ENCODE results near the gene FHOD1.

FHOD1 gene

DNA sequence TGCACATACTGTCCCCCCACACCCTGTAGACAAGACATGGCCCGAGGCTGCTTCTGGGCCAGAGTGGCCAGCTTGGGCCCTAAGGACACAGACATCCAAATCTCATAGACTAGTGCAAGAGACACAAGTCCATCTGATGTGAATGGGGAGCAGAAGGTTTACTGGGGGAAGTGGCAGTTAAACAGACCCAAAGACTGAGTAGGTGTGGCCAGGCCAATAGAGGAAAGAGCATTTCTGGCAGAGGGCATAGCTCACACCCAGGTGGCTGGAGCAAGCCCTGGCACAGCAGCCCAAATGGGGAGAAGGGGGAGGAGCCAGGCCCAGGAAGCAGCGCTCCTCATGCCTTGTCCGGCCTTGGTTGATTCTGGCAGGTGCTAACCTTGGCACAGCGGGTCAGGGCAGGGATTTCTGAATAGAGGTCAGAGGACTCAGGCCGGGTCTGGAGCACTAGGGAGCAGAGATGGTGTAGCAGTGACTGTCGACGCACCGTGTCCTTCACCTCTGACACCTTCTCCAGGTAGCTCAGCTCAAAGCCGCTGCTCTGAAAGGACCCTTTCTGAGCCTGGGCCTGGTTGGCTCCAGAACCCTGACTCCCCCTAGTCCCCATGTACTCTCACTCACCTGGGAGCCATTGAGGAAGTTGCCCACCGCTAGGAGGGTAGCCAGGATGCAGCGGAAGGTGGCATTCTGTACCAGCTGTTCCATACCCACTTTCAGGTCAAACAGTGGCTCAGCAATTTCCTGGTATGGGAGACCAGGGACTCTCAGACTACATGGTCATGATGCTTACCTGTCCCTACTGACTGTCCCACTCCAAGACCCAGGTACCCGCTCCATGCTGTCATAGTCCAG lies 16.2 kb downstream of the FHOD1 start:
- Histone ChIP-seq H3K36me3 (ENCODE audit: low read depth) (peaks cover 81% of the 10 kb centered on the region), H3K27me3 (ENCODE audit: insufficient read depth, poor library complexity, severe bottlenecking) (no peaks in the 10 kb centered on the region), H3K4me1 (ENCODE audit: insufficient read depth, poor library complexity, severe bottlenecking) (peaks cover 6% of the 10 kb centered on the region), H3K27ac (ENCODE audit: poor library complexity, severe bottlenecking) (no peak overlapping the region), H3K9me3 (ENCODE audit: severe bottlenecking) (no peaks in the 10 kb centered on the region), H3K4me3 (ENCODE audit: severe bottlenecking) (no peak overlapping the region)
- ATAC-seq (ENCODE audit: low read depth) (no peak), DNase-seq (ENCODE audit: low spot score) (peak; percentile 58)
- TF ChIP-seq, protein P1, sequence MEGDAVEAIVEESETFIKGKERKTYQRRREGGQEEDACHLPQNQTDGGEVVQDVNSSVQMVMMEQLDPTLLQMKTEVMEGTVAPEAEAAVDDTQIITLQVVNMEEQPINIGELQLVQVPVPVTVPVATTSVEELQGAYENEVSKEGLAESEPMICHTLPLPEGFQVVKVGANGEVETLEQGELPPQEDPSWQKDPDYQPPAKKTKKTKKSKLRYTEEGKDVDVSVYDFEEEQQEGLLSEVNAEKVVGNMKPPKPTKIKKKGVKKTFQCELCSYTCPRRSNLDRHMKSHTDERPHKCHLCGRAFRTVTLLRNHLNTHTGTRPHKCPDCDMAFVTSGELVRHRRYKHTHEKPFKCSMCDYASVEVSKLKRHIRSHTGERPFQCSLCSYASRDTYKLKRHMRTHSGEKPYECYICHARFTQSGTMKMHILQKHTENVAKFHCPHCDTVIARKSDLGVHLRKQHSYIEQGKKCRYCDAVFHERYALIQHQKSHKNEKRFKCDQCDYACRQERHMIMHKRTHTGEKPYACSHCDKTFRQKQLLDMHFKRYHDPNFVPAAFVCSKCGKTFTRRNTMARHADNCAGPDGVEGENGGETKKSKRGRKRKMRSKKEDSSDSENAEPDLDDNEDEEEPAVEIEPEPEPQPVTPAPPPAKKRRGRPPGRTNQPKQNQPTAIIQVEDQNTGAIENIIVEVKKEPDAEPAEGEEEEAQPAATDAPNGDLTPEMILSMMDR (IDR thresholded peaks at IDR 0.05; ENCODE audit: poor library complexity, severe bottlenecking): no peak

DNA sequence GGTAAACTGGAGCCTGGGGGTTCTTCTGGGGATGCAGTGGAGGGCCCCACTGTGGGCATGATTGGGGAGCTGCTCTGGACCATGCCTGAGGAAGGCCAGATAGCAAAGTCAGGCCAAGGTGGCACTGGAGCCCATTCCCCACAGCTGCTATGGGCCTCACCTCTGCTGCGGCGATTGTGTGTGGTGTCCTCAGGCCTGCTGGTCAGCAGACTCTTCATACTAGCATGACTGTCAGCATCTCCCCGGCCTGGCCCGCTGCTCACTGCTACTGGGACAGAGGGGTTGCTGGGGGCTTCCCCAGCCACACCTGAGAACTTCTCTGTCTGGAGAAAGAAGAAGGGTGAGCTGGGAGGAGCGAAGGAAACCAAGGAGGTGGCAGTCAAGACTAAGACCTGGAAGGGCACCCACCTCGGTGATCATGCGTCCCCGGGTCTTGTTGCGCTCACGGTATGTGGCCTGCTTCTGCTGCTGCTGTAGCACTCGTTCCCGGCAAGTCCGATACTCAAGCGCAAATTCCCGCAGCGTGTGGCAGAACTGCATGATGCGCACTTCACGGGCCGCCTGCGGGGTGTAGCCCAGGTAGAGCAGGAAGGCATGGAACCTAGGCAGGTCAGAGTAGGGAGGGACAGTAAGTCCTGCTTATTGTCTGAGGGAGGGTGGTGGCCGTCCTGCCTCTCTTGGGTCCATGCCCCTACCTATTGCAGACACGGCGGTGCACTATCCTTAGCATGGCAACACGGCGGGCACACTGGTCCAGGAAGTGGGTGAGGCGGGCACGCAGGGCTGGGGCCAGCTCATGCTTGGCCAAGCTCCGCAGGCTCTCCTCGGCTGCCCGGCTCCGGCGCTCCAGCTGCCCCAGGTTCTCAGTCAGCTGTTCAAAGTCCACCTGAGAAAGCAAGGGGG lies 17.1 kb downstream of the FHOD1 start:
- Histone ChIP-seq H3K36me3 (ENCODE audit: low read depth) (peaks cover 72% of the 10 kb centered on the region), H3K9me3 (ENCODE audit: severe bottlenecking) (no peaks in the 10 kb centered on the region), H3K4me3 (ENCODE audit: severe bottlenecking) (no peak overlapping the region), H3K27ac (ENCODE audit: poor library complexity, severe bottlenecking) (no peak overlapping the region), H3K27me3 (ENCODE audit: insufficient read depth, poor library complexity, severe bottlenecking) (no peaks in the 10 kb centered on the region), H3K4me1 (ENCODE audit: insufficient read depth, poor library complexity, severe bottlenecking) (peaks cover 6% of the 10 kb centered on the region)
- TF ChIP-seq, protein P1 (IDR thresholded peaks at IDR 0.05; ENCODE audit: poor library complexity, severe bottlenecking): no peak
- peak; percentile 55 for DNase-seq (ENCODE audit: low spot score)
- ATAC-seq (ENCODE audit: low read depth): no peak

GRCh38 chr16:67228905-67229304 lies 18.4 kb downstream of the FHOD1 start:
- no peak for DNase-seq (ENCODE audit: low spot score)
- Histone ChIP-seq H3K27me3 (ENCODE audit: insufficient read depth, poor library complexity, severe bottlenecking) (no peaks in the 10 kb centered on the region), H3K36me3 (ENCODE audit: low read depth) (peaks cover 60% of the 10 kb centered on the region), H3K4me3 (ENCODE audit: severe bottlenecking) (no peak overlapping the region), H3K4me1 (ENCODE audit: insufficient read depth, poor library complexity, severe bottlenecking) (peaks cover 6% of the 10 kb centered on the region), H3K27ac (ENCODE audit: poor library complexity, severe bottlenecking) (no peak overlapping the region), H3K9me3 (ENCODE audit: severe bottlenecking) (no peaks in the 10 kb centered on the region)
- TF ChIP-seq, protein P1 (IDR thresholded peaks at IDR 0.05; ENCODE audit: poor library complexity, severe bottlenecking): no peak
- ATAC-seq (ENCODE audit: low read depth): no peak

- peaks cover 6% of the 10 kb centered on the region for H3K4me1 ChIP-seq (ENCODE audit: insufficient read depth, poor library complexity, severe bottlenecking)
- DNase-seq (ENCODE audit: low spot score): no peak
- H3K36me3 ChIP-seq (ENCODE audit: low read depth): peaks cover 55% of the 10 kb centered on the region
- TF ChIP-seq, protein P1 (IDR thresholded peaks at IDR 0.05; ENCODE audit: poor library complexity, severe bottlenecking): no peak
- no peak for ATAC-seq (ENCODE audit: low read depth)
- no peak overlapping the region for H3K27ac ChIP-seq (ENCODE audit: poor library complexity, severe bottlenecking)
- no peaks in the 10 kb centered on the region for H3K9me3 ChIP-seq (ENCODE audit: severe bottlenecking)
- H3K4me3 ChIP-seq (ENCODE audit: severe bottlenecking): peak overlapping the region; percentile 86
- no peaks in the 10 kb centered on the region for H3K27me3 ChIP-seq (ENCODE audit: insufficient read depth, poor library complexity, severe bottlenecking)
Observed at GRCh38 chr16:67228034-67228785, 19.1 kb downstream of the FHOD1 start.
